RPMI7951 (cell line): ENCODE results near the gene NCK2. TPM values are rescaled to one million over a fixed set of nuclear protein-coding genes. Genes with fewer than 3 reads are reported as not detected.

Experiments used
- DNase-seq: peaks from one replicate; pipeline ENCODE4 v3.0.0-alpha.2; 2012; ENCODE audit warnings: low read depth
- total RNA-seq: library from RNA; depleted of rRNA; stranded (reverse); fragments of >200 nt; shearing (Covaris generic); gene quantifications from 2 replicates; pipeline ENCODE4 v1.2.3, GENCODE V29; 2014

NCK2 gene
- total RNA-seq, 1 experiment from 2014 or later, result 34.5 TPM

DNA sequence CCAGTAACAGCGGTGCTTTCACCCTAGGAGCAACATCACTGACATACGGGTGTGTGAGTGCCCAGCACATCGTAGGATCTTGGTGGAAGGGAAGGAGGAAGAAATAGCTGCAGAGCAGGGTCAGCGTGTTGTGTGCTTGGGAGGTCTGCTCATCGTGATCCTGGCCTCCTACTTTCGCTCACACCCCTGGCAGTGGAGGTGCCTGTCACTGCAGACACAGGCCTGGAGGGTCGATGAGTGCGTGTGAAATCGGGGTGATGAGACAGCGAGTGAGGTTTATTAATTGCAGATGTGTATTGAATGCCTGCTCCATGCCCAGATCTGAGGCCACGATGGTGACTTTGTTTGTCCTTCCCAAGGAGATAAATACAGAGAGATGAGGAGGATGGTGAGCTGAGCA, 126.1 kb downstream of the NCK2 start:
- no peak for DNase-seq

DNA sequence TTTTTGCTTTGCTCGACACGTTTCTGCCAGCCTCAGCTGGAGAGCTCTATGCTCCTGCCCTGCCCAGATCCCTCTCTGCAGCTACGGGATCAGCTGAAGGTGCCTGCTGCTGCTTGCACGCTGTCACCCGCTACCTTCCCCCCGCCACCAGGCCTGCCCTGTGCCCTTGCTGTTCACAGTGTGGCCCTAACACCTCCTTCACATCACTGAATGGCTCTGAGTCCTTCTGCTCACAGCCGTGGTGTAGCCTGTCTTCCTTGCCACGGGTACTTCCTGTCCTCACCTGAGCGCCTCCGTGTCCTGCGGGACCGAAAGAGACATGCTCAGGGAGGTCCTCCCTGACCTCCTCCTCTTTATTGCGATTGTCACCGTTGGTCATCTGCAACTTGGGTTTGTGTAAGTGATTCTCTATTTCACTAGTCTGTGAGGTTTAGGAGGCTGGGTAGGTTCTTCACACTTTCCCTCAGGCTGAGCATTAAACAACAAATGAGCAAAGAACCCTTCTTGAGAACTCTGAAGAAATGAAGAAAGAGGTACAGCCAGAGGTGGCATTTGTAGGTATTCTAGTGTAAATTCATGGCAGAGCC, 127.5 kb downstream of the NCK2 start:
- no peak for DNase-seq

DNA sequence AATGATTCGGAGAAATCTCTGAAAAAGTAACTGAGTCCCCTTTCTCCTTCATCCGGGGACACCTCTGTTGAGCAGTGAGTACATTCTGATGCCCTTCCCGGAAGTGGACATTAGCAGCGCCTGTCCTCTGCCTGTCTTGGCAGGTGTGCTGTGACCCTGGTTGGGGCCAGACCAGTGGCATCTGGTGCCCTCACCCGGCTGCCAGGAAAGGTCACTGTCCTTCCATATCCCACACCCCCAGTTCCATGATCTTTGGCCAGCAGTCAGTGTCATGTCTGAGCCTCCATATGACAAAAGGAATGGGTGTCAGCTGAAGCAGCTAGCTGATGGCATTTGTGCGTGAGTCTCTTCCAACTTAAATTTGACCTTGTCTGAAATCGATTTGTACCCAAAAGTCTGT, 128.1 kb downstream of the NCK2 start:
- no peak for DNase-seq

DNA sequence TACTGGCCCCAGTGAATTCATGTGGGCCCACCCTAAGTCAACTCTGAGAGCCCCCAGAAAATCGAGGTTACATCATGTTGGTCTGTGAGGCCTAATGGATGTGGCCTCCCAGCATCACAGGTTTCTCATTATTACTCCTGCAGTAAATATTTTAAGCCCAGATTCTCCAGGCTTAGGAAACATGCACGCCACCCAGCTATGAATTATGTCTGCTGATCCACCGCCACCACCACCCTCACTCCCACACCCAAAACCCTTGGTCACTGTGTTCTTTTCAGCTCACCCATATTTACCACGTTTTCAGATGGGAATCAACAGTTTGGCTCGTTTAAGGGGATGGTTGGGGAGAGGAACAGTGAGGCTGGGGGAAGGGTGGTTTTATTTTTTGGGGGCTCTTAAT, 128.6 kb downstream of the NCK2 start:
- DNase-seq, result no peak

DNA sequence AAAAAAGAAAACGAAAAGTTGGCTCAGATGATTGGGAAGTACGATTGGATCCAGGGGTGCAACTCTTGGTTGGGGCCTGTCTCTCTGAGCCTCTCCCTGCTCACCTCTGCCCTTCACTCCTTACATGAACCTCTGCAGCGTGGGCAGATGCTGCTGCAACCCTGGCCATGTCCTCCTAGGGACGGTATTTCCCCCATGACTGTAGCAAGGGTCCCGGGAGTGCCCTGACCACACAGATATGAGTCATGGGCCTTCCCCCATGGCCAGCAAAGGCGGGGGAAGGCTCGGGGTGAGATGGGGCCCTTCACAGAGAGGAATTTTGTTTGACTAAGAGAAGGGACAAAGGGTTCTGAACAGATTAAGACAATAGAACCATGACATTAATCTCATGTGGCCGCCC, 129.0 kb downstream of the NCK2 start:
- DNase-seq, result peak; percentile 92

DNA sequence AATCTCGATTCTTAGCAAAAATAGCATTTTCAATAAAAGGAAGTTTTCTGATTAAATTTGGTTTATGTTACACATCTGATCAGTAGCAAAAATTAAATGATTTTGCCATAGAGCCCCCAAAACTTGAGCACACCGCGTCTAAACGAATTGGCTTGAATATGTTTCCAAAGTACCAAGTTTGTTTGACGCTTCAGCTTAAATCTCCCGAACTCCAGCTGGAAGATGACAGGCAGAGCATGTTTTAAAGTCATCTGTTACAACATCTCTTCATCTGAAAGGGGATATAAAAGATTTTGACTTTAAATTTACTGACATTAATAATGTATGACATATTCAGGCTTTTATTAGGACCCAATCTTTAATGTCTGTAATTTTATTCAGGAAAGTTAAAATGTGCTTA, 129.8 kb downstream of the NCK2 start:
- DNase-seq, result no peak

DNA sequence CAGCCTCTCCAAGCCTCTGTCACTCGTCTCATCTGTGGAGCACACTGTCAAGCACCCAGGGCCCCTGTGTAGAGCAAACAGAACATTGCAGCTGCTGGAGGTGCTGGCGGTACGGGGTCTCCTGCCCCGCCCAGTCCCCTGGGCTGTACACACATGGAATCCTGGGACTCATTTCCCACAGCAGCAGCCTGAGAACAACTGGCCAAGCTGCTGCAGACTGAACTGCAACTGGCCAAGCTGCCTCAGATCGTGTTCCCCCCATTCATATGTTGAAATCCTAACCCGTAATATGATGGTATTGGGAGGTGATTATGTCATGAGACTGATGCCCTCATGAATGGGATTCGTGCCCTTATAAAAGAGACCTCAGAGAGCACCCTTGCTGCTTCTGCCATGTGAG, 130.5 kb downstream of the NCK2 start:
- DNase-seq, result no peak

DNA sequence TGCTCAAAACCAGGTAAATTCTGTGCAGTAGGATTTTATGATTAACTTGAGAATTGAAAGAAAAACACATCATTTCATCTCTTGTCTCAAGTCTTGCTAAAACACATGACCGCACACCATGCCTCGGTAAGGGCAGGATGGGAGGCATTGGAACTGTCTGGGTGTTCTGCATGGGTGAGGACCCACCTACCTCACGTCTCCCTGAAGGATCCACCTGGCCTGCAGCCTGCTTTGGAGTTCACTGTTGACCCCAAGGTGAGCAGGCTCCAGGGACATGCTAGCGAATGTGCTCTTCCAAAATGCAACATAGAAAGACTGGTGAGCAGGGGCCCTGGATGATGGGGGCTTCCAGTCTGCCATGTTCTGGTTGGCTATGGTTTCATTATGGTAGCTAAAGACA, 131.5 kb downstream of the NCK2 start:
- no peak for DNase-seq

DNA sequence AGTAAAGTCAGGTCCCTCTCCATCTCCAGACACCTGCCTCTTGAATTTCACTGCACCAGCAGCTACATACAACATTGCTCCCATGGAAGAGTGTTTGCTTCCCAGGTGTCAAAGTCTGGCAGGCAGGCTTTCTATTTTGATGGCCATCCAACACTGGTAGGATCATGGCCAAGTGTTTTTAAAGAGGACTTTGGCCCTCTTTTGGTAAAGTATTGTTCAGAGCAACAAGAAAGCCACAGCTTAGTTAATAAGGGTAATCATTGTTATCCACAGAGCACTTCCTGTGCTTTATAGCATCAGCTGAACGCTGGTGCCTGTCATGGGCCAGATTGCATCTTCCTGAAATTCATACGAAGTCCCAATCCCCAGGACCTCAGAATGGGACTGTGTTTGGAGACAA, 133.2 kb downstream of the NCK2 start:
- no peak for DNase-seq

DNA sequence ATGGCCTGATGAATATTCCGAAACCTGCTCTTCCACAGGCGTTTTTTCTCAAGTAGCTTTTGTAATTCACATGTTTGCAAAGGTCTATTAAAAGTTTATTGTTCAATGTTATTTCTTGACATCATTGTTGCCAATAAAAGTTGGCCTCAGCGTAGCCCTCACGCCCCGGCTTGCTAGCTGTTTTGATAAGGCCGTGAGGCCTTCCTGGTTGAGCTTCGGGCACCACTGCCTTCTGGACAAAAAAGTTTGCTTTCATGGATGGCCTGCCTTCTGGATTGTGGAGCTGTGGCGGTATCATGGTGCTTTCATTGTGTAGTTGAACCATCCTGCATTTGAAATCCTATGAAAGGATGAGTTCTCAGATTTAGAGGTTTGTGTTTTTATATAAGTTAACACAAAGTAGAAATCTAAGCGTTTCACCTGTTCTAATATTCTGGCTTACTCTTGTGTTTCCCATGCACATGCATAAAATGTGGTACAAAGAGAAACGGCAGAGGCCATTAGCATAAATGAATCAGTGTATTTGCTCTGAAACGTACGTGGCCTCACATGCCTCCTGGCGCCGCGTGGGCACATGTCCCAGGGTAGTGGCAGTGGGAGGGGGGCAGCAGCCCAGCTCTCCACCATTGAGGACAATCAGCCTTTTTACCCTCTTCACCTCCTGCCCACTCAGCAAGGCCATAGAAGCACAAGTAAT, 134.5 kb downstream of the NCK2 start:
- DNase-seq, result no peak

DNA sequence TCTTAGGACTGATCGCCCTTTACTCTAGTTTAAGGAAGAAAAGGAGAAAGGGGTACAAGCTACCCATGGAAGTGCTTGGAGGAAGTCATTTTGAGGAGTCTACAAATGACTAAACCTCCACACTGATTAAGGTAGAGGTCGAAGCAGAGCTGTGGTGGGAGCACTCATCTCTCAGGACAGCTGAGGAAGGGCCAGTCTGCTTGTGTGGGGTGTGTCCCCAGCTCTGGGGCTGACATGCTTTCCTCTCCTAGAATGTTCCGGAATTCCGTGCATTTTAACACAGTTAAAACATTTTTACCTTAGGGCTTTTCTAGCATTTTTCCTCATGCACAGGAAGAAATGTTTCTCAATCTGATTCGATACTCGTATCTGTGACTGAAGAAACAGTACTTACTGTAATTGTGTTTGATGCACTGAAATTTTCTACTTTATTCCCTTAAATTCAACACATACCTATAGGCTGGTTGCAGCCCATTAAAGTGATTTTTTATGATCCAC, 135.1 kb downstream of the NCK2 start:
- no peak for DNase-seq

DNA sequence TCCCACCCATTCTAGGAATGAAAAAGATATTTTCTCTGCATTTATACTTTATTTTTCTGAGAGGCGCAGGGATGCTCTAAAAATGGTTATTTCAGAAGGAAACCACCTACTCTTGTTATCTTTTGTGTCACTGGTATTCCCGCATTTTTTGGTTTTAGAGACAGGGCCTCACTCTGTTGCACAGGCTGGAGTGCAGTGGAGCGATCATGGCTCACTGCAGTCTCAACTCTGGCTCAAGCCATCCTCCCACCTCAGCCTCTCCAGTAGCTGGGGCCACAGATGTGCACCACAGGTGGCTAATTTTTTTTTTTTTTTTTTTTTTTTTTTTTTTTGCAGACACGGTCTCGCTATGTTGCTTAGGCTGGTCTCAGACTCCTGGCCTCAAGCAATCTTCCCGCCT, 135.9 kb downstream of the NCK2 start:
- no peak for DNase-seq

DNA sequence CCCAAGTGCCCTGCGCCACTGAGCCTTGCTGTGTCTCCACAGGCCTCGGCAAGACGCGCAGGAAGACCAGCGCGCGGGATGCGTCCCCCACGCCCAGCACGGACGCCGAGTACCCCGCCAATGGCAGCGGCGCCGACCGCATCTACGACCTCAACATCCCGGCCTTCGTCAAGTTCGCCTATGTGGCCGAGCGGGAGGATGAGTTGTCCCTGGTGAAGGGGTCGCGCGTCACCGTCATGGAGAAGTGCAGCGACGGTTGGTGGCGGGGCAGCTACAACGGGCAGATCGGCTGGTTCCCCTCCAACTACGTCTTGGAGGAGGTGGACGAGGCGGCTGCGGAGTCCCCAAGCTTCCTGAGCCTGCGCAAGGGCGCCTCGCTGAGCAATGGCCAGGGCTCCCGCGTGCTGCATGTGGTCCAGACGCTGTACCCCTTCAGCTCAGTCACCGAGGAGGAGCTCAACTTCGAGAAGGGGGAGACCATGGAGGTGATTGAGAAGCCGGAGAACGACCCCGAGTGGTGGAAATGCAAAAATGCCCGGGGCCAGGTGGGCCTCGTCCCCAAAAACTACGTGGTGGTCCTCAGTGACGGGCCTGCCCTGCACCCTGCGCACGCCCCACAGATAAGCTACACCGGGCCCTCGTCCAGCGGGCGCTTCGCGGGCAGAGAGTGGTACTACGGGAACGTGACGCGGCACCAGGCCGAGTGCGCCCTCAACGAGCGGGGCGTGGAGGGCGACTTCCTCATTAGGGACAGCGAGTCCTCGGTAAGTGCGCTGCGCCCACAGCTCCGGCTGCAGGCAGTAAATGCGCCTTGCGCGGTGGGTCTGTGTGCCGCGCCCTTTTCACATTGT, 136.8 kb downstream of the NCK2 start:
- DNase-seq, result no peak

DNA sequence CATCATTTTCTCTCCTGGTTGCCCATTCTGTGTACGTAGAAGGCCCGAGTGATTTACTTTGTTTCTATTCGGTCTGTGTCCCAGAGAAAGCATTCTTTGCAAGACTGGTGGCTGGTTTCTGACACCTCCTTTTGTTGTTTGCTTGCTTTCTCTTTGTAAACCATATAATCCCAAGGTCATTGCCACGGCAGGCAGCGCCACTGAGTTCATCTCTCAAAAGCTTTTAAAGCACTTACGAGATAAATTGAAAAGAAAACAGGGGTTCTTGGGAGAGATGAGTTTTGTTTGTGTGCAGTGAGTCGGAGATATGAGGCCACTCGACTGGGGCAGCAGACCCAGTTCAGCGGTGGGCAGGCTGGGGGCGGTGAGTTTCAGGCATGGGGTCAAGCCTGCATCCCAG, 137.6 kb downstream of the NCK2 start:
- DNase-seq, result no peak

DNA sequence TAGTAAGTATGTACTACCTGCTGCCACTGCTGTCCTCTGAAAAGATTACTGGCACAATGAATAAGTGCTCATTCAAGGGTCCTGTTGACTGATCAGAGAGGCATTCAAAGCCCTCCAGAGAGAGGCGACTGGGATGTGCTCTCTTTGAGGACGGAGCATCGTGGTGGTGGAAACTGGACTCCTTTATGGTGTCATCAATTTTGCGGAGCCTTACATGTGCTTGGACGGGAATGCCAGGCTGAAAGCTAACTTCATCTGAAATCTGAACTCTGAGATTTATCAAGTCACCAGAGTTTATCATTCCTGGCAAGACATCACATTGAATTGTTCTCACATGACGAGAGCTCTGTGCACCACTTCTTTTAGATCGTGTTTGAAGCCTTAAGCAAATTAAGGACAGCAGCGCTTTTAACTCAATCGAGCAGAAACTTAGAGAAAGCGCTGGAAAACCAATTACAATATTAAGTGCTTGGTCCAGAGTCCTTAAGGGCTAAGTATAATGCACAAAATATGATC, 138.3 kb downstream of the NCK2 start:
- no peak for DNase-seq

DNA sequence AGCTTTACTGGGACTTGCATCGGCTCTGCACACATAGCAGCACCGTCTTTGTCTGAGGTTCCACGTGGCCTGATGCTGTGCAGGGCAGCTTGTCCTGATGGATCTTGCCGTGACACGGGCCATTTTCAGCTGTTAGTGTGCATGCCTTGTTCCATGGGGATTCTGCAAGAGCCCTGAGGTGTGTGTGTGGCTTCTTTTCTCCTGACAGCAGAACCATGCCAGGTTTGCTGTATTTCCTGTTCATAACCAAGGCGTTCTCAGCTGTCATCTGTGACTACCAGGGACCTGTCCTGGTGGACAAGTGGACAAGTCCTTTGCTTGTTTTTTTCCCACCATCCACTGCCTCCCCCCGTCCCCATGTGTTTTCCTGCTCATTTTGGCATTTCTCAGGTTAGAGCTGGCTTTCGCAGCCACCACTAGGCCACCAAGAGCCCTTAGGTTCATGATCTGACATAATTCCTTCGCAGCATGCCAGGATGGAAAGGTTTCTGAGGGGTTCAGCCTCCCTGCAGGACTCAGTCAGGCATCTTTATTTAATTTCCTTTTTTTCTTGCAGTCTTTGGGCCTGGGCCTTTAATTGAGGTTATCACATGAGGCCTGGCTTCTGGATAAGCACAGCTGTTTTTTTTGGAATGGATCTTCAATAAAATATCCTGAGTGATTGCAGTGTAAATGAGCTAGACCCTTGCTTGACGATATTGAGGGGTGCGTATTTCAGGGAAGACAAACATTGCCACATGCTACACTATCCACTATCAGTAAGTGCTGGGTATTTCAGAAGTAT, 139.4 kb downstream of the NCK2 start:
- DNase-seq, result no peak

DNA sequence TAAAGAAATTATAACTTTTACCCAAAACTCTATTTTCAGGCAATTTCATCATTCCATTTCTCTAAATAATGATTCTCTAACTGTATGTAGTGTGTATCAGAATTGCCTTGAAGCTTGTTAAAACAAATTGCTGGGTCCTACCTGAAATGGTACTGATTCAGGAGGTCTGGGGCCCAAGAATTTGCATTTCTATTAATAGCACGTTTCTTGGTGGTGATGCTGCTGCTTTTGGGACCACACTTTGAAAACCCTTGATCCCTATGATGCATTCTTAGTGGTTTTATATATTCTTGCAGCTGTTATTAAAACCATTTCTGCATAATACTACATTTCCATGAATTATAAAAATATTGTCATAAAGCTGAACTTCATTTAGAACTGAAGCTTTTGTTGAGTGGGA, 140.7 kb downstream of the NCK2 start:
- DNase-seq, result no peak

DNA sequence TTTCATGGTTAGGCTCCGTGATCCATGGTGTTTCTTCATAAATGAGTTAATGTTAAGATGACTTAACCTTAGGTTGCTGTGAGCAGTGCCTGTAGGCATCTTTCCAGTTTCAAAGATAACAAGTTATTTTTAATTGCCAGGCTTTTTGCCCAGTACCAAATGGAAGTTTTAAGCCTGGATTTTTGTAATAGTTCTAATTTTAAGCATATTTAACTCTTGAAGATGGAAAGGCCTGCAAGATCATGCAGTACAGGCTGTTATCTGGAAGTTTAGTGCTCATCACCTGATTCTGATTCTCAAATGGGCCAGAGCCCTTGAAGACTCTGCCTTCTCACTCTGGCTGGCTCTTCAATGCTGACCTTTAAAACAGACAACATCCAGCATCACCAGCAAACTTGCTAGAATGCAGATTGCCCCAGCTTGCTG, 141.3 kb downstream of the NCK2 start:
- peak; percentile 52 for DNase-seq

DNA sequence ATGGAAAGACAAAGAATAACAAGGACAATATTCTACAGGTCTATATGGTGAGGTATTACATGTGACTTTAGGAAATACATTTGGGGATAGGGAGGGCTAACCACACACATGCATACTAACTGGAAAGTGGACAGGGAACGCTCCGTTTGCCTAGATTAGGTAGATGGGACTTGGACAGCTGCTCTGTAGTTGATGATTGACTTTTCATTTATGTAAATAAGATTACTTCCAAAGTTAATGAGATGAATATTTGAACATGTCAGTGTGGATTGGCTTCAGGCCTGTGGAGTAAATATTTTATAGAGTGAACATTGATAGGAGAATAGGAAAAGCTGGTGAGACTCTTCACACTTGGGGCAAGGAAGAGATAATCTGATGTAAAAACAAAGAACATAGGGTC, 142.0 kb downstream of the NCK2 start:
- no peak for DNase-seq

DNA sequence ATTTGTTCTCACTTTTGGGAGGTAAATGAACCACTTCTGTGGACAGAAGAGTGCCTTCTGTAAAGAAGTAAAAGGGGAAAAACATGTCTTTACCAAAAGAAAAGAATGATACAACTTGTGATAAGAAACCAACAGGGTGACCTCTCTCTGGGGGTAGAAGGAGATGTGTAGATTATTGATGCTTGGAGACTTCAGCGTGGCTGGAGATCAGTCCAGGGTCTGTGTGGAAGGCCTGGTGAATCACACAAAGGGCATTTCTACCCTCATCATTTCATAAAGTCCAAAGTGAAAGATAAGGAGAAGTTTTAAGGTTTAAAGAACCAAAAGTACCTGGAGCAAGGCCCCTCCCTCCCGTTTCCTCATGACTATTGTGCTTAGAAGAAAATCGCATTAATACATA, 142.5 kb downstream of the NCK2 start:
- DNase-seq, result no peak

DNA sequence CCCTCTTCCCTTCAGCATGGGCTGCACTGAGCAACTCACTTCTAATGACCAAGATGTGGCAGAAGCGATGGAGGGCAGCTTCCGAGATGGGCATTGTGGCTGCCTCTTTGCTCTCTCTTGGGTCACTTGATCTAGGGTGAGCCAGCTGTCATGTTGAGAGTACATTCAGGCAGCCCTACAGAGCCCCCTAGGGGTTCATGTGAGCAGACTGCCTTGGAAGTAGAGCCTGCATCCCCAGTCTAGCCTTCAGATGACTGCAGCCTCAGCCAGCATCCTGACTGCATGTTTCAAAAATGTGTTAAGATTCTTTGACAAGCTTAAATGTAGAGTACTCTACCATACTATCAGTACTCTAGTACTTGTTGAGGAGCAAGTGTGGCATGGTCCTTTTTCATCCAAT, 143.9 kb downstream of the NCK2 start:
- DNase-seq, result peak; percentile 15

DNA sequence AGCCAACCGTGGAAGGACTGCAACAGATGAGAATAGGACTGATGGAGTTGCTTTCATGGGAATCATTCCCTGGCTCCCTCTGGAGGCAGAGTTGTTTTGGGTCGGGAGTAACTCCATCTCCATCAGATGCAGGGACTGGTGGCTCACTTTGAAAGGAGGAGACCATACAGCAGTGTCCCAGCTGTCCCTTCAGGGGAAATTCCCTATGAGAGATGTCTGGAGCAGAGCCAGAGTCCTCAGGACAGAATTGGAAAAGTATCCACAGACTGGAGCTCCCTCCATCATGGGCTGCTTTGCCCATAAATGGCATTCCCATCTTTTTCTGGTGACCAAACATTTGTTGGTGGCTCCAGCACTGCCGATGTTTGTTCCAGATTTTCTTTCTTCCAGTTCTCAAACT, 144.3 kb downstream of the NCK2 start:
- DNase-seq, result peak; percentile 33
